Forelimb muscle (tissue), 1 donor: ENCODE results near the gene RAVER2. TPM values are rescaled to one million over a fixed set of nuclear protein-coding genes. Genes with fewer than 3 reads are reported as not detected.

Experiments
- DNase-seq: peaks from one replicate; pipeline ENCODE4 v3.0.0-alpha.2; 2013; ENCODE audit warnings: low read depth
- polyA plus RNA-seq: library from polyadenylated mRNA; unstranded; fragments of 120-200 nt; gene quantifications from one replicate; pipeline ENCODE4 v1.2.1, GENCODE V29; 2013; ENCODE audit not compliant: insufficient read length

Gene RAVER2
- polyA plus RNA-seq, 1 donor = 23.2 TPM

- DNase-seq = no peak
Observed at GRCh38 chr1:64845831-64846425, 101.1 kb downstream of the RAVER2 start.

DNA sequence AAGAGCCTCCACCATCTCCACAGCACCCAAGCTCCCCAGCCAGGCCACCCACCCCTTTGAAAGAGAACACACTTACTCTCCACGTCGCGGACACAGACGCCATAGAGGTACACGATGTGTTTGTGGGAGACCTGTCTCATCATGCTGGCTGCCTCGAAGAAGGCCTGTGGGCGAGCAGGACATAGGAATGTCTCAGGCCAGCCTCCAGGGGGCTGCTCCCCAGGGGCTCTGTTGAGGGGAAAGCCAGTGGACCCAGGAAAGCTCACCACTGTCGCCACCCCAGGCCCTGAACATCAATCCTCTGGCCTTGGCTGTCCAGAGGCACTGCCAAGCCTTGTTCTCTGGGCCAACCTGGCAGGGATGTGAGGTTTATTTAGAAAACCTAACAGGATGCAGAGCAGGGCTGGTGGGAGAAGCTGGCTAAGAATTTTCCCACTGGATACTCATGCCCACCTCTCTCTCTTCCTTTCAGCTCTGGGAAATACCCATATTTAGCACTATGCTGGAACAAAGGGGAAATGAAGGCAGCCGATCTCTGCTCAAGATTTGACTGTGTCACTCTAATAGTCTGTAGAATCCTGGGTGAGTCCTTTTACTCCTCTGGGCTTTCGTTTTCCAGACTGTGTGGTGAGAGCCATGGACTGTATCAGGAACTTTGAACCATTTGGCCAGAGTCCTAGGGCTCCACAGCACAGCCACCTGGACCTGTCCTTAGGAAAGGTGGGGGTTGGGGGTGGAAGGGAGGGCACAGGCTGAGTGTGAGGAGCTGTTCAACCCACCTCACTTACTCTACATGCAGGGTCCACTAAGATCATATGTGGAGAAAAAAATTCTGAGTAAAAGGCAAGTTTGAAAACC, 101.9 kb downstream of the RAVER2 start:
- no peak for DNase-seq

DNA sequence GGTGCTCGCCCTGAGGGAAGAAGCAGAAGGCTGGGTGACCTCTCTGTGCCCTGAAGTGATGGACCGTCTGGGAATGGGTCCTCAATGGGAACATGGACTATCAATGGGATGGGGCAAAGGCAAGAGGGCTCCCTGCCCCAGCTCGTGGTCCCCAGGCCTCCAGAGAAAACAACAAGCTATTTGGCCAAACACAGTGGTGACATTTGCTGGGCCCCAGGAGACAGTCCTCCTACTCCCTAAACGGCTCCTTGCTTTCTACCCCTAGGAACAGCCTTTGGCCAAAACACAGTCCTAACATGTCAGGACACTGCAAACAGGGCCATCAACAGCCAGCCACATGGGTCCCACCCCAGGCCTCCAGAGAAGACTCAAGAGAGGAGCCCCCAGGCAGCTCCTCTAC, 102.8 kb downstream of the RAVER2 start:
- no peak for DNase-seq

- no peak for DNase-seq
Observed at GRCh38 chr1:64848136-64848535, 103.3 kb downstream of the RAVER2 start.

- DNase-seq = no peak
Observed at GRCh38 chr1:64848803-64849202, 103.9 kb downstream of the RAVER2 start.

GRCh38 chr1:64849942-64850341, 105.1 kb downstream of the RAVER2 start:
- DNase-seq = no peak

GRCh38 chr1:64850846-64851245, 106.0 kb downstream of the RAVER2 start:
- no peak for DNase-seq

GRCh38 chr1:64851664-64852063, 106.8 kb downstream of the RAVER2 start:
- no peak for DNase-seq

- no peak for DNase-seq
Observed at GRCh38 chr1:64854674-64855073, 109.8 kb downstream of the RAVER2 start.

GRCh38 chr1:64855557-64855956, 110.7 kb downstream of the RAVER2 start:
- no peak for DNase-seq

GRCh38 chr1:64856553-64856952, 111.7 kb downstream of the RAVER2 start:
- DNase-seq = no peak

- DNase-seq = no peak
Observed at GRCh38 chr1:64857347-64857746, 112.5 kb downstream of the RAVER2 start.

GRCh38 chr1:64861611-64862010, 116.7 kb downstream of the RAVER2 start:
- no peak for DNase-seq

- DNase-seq = peak; percentile 45
Observed at GRCh38 chr1:64864018-64864940, 119.4 kb downstream of the RAVER2 start.

- DNase-seq = no peak
Observed at GRCh38 chr1:64865105-64865757, 120.4 kb downstream of the RAVER2 start.

DNA sequence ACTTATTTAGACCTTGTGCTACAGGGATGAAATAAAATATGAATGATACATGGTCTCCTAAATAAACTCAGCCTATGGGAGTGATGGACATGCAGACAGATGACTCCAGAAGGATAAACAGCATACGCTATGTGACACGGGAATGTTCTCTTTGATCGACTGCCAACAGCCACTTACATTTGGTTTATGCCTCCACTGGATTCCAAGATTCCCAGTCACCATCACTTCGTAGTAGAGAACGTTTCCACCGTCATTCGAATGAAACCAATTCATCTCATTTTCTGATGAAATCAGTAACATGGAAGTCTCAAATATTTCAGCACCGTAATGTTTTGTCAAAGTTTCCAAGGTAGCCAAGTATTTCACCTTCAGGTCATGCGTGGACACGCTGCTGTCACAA, 121.8 kb downstream of the RAVER2 start:
- no peak for DNase-seq

GRCh38 chr1:64867266-64867665, 122.4 kb downstream of the RAVER2 start:
- DNase-seq = no peak

GRCh38 chr1:64871256-64871655, 126.4 kb downstream of the RAVER2 start:
- no peak for DNase-seq

GRCh38 chr1:64872067-64872466, 127.2 kb downstream of the RAVER2 start:
- DNase-seq = no peak

GRCh38 chr1:64873576-64873975, 128.7 kb downstream of the RAVER2 start:
- DNase-seq = no peak

GRCh38 chr1:64874666-64875065, 129.8 kb downstream of the RAVER2 start:
- no peak for DNase-seq

DNA sequence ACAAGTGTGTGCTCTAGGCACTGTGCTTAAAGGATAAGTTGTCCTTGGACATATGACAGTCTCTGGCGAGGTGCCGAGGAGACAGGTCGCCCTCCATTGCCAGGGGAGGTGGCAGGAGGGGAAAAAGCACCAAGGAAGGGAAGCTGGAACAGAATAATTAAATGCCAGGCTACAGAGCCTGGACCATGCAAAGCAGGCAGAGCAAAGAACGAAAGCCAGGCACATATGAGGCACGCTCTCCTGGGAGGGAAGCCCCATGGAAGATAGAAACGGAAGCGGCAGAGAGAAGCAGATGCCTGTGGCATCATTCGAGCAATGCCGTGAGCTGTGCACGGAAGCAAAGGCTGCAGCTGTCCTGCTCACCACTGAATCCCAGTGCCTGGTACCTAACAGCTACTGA, 130.2 kb downstream of the RAVER2 start:
- no peak for DNase-seq
